ENCODE results near the gene ATP11C.

Gene ATP11C

GRCh38 chrX:139803224-139803623 lies 129.6 kb downstream of the ATP11C start:
- DNase-seq (ENCODE audit: low read depth): no peak

GRCh38 chrX:139802048-139802447 lies 130.8 kb downstream of the ATP11C start:
- no peak for DNase-seq (ENCODE audit: low read depth)

GRCh38 chrX:139801397-139801813 lies 131.4 kb downstream of the ATP11C start:
- no peak for DNase-seq (ENCODE audit: low read depth)

GRCh38 chrX:139798701-139799100 lies 134.2 kb downstream of the ATP11C start:
- DNase-seq (ENCODE audit: low read depth): no peak

- no peak for DNase-seq (ENCODE audit: low read depth)
These were observed 137.7 kb downstream of the ATP11C start for GRCh38 chrX:139795196-139795595.

- DNase-seq (ENCODE audit: low read depth): no peak
These were observed 145.3 kb downstream of the ATP11C start for GRCh38 chrX:139787601-139788000.

GRCh38 chrX:139784807-139785206 lies 148.0 kb downstream of the ATP11C start:
- DNase-seq (ENCODE audit: low read depth): no peak

- DNase-seq (ENCODE audit: low read depth): no peak
These were observed 148.9 kb downstream of the ATP11C start for GRCh38 chrX:139783959-139784358.

GRCh38 chrX:139783030-139783429 lies 149.8 kb downstream of the ATP11C start:
- DNase-seq (ENCODE audit: low read depth): no peak

GRCh38 chrX:139776599-139776998 lies 156.3 kb downstream of the ATP11C start:
- no peak for DNase-seq (ENCODE audit: low read depth)

- DNase-seq (ENCODE audit: low read depth): no peak
These were observed 162.5 kb downstream of the ATP11C start for GRCh38 chrX:139770366-139770765.

GRCh38 chrX:139766545-139766983 lies 166.3 kb downstream of the ATP11C start:
- DNase-seq (ENCODE audit: low read depth): no peak

GRCh38 chrX:139762400-139763183 lies 170.3 kb downstream of the ATP11C start:
- no peak for DNase-seq (ENCODE audit: low read depth)

GRCh38 chrX:139759637-139760036 lies 173.2 kb downstream of the ATP11C start:
- no peak for DNase-seq (ENCODE audit: low read depth)

GRCh38 chrX:139758809-139759208 lies 174.0 kb downstream of the ATP11C start:
- no peak for DNase-seq (ENCODE audit: low read depth)

GRCh38 chrX:139758250-139758649 lies 174.6 kb downstream of the ATP11C start:
- no peak for DNase-seq (ENCODE audit: low read depth)

- no peak for DNase-seq (ENCODE audit: low read depth)
These were observed 181.8 kb downstream of the ATP11C start for GRCh38 chrX:139751053-139751452.

GRCh38 chrX:139750390-139750789 lies 182.5 kb downstream of the ATP11C start:
- no peak for DNase-seq (ENCODE audit: low read depth)

- no peak for DNase-seq (ENCODE audit: low read depth)
These were observed 193.7 kb downstream of the ATP11C start for GRCh38 chrX:139739138-139739537.

- no peak for DNase-seq (ENCODE audit: low read depth)
These were observed 194.3 kb downstream of the ATP11C start for GRCh38 chrX:139738581-139738980.

GRCh38 chrX:139736151-139736550 lies 196.7 kb downstream of the ATP11C start:
- DNase-seq (ENCODE audit: low read depth): no peak

GRCh38 chrX:139734996-139735395 lies 197.9 kb downstream of the ATP11C start:
- no peak for DNase-seq (ENCODE audit: low read depth)

- DNase-seq (ENCODE audit: low read depth): no peak
These were observed 207.1 kb downstream of the ATP11C start for GRCh38 chrX:139725720-139726119.

GRCh38 chrX:139724626-139725025 lies 208.2 kb downstream of the ATP11C start:
- DNase-seq (ENCODE audit: low read depth): no peak
